ENCODE results near the gene CMYA5. TPM values are rescaled to one million over a fixed set of nuclear protein-coding genes. Genes with fewer than 3 reads are reported as not detected.

Gene CMYA5
- polyA plus RNA-seq, 1 donor: 206 TPM

DNA sequence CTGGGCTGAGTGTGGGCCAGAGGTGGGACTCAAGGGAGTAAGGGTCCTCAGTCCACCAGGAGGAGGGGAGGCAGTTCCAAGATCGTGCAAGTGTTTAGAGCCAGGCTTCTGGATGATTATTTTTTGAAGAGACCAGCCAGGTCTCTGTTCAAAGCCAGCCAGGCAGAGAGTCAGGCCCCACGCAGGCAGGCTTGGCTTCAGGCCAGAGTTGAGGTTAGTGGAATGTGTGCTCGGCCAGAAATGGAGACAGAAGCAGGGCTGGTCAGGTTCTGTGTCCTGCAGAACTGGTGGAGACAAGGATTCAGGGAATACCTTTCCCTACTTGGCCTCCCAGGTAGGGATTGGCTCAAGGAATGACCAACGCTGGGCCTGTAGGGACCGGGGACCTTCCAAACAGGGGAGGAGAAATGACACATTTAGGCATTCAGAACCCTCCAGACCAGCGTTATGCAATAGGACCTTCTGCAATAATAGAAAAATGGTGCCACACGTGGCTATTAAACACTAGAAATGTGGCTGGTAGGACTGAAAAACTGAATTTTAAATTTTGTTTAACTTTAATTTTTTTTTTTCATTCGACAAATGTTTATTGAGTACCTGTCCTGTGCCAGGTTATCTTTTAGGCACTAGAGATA is 106.2 kb downstream of the CMYA5 start:
- no peak for DNase-seq

- no peak for DNase-seq
Observed at GRCh38 chr5:79798893-79799590, 109.4 kb downstream of the CMYA5 start.

DNA sequence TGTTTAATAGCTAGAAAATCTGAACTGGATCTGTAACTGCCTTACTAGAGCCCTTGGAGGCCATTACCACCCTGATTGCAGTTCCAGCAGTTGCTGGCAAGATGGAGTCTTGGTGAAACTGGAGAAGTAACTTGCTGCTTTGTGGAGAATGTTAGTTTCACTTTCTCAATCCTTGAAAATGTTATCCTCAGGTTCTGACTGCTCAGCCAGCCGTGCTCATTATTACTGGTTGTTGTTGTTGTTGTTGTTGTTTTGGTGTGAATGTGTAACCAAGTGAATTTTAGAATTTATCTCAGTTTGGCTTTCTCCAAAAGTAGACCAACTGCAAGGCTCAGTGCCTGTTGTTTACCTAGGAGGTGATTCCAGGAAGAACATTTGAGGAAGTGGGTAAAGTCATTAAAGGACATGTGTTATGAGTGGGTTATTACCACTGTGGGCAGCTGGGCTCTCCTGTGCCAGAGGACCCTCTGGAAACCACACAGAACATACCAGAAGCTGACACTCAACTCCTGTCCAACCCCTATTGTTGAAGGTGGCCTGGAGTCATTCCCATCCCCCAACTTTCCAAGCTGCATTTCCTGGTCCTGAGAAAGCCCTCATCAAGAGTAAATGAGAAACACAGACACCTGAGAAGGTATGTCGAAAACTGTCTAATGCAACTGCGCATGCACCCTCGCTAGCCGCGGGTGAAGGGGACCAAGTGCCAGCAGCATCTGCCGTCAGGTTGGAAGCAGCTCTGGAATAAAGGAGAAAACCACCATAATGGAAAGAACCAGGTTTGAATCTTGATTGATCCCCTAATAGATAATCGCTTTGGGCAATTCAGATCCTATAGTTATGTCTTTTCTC is 111.6 kb downstream of the CMYA5 start:
- DNase-seq: peak; percentile 32

DNA sequence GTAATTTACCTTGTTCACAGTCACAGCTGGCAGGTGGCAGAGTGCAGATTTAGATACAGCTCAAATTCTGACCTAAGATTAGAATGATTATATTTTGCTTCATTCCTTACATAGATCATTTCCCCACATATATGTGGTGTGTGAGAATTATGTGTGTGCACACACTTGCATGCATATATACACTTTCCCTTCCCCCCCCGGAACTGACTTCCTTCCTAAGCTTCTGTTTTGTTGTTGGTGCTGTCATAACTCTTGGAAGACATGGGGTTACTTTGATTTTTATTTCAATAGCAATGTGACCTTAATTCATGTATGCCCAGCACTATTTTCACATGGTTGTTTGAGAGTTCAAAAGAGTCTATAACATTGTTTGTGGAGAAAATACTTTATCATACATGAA is 112.8 kb downstream of the CMYA5 start:
- DNase-seq: no peak

DNA sequence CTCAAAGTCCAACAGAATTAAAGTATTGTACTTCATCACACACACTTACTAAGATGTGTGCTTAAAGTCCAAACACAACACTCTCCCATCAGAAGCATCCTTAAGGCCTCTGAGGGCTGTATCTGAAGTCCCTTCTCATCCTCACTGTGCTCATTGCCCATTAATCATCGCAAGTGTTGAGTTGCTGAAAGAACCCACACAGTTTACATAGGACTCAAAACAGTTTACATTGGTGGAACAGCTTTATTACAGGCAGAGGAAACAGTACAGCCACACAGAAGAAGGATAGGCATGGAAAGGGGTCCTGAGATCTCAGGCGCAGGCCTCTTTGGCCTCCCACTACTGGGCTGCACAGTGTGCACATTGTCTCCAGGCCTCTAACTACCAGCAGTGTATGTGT is 113.4 kb downstream of the CMYA5 start:
- no peak for DNase-seq

DNA sequence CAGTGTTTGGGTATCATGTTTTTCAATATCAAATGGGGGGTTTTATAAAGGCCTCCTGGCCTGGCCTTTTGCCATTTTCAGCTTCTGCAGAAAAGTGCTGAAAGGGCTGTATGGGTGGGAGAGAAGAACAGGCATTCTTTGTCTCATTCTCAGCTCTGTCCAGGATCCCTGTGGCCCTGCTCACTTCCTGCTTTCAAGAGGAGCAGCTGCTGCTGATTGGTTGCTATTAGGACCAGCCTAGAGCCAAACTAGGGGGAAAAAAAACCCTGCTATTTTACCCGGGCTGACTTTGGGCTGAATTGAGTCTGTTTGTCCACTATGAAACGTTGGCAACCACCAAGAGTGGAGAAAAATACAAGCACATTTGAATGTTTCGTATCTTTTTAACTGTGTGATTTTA is 117.1 kb downstream of the CMYA5 start:
- DNase-seq: no peak

GRCh38 chr5:79809743-79810142 is 120.1 kb downstream of the CMYA5 start:
- DNase-seq: no peak

- DNase-seq: no peak
Observed at GRCh38 chr5:79811081-79811480, 121.4 kb downstream of the CMYA5 start.

GRCh38 chr5:79811904-79812303 is 122.3 kb downstream of the CMYA5 start:
- DNase-seq: no peak

- no peak for DNase-seq
Observed at GRCh38 chr5:79814699-79815098, 125.1 kb downstream of the CMYA5 start.

GRCh38 chr5:79816014-79816413 is 126.4 kb downstream of the CMYA5 start:
- no peak for DNase-seq

DNA sequence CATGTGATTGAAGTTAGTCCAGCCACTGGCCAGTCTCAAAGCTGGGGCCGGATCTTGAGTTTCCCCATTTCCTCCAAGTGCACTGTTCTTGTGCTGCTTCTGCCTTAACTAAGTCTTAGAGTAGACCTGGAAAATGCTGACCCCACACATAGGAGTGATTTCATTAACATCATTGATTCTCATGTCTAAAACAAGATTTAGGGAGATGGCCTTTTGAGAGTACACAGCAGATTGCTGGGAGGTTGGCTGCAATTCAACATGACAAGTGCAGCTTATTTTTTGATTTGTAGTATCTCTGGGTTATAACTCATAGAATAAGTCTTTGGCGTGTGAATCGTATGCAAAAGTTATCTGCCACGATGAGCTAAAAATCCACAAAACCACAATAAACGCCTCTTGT is 131.0 kb downstream of the CMYA5 start:
- no peak for DNase-seq

DNA sequence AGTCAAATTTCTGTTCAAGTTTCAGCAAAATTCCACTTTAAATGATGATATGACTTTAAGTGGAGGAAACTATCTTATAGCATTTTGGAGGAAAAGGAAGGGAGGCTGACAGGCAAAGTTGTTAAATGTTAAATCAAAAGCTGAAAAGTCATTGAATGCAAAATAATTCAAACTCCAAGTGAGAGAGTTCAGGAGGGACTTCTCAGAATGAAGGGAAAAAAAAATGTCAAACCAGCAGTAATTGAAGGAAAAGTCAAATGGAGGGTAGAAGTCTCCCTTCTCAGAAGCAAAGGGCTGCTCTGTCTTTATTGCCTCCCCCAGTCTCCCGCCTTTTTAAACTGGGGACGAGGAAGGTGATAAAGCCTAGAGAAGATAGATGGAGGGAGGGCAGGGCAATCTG is 134.8 kb downstream of the CMYA5 start:
- DNase-seq: no peak

GRCh38 chr5:79825802-79826201 is 136.2 kb downstream of the CMYA5 start:
- no peak for DNase-seq

GRCh38 chr5:79827159-79827629 is 137.6 kb downstream of the CMYA5 start:
- no peak for DNase-seq

GRCh38 chr5:79829260-79829659 is 139.6 kb downstream of the CMYA5 start:
- no peak for DNase-seq

- no peak for DNase-seq
Observed at GRCh38 chr5:79831381-79832309, 142.0 kb downstream of the CMYA5 start.

DNA sequence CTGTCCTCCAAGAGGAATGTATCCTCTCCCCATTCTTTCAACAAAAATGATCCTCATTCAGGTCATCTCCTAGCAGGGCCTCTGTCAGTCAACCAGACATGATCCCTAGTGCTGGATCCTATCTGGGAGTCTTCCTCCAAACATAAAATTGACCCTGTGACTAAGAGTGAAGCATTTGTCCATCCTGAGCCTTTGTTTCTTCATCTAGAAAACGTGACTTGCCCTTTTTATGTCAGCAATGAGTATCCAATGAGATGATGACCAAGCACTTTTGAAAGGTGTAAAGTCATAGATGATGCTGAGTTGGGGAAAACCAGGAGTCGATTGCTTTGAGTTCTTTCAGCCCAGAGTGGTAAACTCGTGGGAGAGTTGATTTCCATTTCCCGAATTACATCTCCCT is 143.3 kb downstream of the CMYA5 start:
- DNase-seq: no peak

DNA sequence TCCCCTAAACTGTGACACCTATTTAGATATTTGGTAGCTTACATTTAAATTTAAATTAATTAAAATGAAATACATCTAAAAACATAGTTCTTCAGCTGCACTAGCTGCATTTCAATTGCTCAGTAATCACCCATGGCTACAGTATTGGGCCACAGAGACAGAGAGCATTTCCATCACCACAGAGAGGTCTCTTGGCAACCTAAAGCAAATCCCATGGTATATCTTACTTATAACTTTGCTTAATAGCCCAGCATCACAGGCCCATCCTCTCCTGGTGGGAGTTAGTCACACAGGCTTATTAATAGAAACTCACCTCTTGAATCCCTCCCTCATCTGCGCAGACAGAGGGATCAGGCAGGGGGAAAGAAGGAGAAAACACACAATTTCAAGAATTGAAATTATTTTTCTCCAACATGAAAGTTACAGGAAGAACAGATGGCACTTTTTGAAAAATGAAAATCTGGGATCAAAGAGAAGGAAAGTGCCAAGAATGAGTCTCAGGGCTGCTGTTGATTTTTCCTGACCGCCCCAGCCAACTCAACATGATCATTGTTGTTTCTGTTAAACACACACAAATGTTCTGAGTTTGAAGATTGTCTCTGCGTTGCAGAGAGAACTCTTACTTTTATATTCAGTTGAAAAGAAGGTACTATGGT is 144.6 kb downstream of the CMYA5 start:
- DNase-seq: no peak

DNA sequence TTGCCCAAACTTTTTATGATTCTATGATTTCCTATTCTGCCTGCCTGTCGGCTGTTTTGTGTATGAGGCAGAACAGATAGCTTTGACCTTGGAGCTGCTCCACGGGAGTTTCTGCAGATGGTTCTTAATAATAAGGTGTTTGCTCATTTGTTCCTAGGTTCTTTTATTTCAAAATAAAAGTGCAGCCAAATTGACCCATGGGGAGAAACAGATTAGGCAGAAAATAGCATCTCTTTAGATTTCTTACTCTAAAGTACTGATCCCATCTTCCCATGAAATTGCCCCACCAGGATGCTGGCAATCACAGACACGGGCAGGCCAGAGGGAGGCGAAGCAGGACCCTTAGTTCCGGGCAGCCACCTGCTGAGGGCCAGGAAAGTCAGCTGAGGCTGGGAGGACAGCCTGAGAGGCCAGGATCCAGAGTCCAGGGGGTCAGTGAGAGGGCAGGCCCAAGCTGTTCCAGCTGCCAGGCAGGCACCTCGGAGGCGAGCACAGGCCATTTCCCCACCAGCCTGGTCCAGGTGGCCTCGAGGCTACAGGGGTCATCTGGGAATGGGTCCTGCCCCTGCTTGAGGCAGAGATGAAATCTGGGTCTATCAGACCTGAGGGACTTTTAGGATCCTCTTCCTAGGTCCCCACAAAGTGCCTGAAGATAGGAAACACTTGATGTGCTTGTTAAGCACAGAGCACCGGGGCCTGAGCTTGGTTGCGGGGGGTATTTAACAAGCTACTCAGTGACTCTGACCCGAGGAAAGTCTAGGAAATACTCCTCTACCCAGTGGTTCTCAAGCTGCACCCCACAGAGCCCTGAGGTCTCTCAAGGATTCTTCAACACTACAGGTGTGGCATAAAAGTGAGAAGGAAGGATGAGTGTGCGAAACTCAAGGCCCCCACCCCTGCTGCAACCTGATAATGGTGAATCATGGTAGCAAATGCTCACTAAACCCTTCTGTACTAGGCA is 145.4 kb downstream of the CMYA5 start:
- no peak for DNase-seq

Data from hindlimb muscle (tissue), 1 donor.